ENCODE measurements around the gene C19orf81. TPM values are rescaled to one million over a fixed set of nuclear protein-coding genes. Genes with fewer than 3 reads are reported as not detected.
"Not testable (repeated sequence)": the region's sequence is repeated elsewhere in the genome, so short reads cannot be mapped to it uniquely, and the experiment has no call there.

Gene C19orf81
- total RNA-seq, 4 donors from 2014 or later, result not detected

DNA sequence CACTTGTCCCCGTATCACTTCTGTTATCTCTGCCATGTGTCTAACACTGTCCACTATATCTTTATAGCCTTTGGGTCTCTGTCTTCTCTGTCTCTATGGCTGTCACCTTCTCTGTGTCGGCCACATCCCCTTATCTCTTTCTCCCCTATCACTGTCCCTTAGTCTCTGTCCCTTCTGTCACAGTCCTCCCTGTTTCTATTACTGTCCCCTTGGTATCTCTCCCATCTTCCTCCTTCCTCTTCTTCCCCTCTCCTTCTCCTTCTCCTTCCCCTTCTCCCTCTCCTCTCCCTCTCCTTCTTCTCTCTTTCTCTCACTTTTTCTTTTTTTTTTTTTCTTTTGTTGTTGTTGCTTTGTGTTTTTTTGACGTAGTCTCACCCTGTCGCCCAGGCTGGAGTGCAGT lies 46.3 kb upstream of the C19orf81 start:
- Histone ChIP-seq H3K4me3 (no peak overlapping the region), H3K36me3 (no peaks in the 10 kb centered on the region), H3K4me1 (no peaks in the 10 kb centered on the region), H3K27me3 (peaks cover 0 to 23% (median 15%) of the 10 kb centered on the region in 3 donors), H3K9me3 (no peaks in the 10 kb centered on the region), H3K27ac (no peak overlapping the region)
- DNase-seq, result no peak
- intact Hi-C loops (cut with DNase I; ENCODE audit: low total_unique reads), result no loop called here
- ATAC-seq, result no peak
- TF ChIP-seq, protein P1, sequence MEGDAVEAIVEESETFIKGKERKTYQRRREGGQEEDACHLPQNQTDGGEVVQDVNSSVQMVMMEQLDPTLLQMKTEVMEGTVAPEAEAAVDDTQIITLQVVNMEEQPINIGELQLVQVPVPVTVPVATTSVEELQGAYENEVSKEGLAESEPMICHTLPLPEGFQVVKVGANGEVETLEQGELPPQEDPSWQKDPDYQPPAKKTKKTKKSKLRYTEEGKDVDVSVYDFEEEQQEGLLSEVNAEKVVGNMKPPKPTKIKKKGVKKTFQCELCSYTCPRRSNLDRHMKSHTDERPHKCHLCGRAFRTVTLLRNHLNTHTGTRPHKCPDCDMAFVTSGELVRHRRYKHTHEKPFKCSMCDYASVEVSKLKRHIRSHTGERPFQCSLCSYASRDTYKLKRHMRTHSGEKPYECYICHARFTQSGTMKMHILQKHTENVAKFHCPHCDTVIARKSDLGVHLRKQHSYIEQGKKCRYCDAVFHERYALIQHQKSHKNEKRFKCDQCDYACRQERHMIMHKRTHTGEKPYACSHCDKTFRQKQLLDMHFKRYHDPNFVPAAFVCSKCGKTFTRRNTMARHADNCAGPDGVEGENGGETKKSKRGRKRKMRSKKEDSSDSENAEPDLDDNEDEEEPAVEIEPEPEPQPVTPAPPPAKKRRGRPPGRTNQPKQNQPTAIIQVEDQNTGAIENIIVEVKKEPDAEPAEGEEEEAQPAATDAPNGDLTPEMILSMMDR (IDR thresholded peaks at IDR 0.05 in 4 of 5, conservative IDR thresholded peaks at IDR 0.05 in 1 of 5), result no peak
- TF ChIP-seq POLR2A (IDR thresholded peaks at IDR 0.05), result no peak
- in situ Hi-C loops (cut with MboI; ENCODE audit: low sequenced_read_pairs in 4 of 4), result no loop called here

DNA sequence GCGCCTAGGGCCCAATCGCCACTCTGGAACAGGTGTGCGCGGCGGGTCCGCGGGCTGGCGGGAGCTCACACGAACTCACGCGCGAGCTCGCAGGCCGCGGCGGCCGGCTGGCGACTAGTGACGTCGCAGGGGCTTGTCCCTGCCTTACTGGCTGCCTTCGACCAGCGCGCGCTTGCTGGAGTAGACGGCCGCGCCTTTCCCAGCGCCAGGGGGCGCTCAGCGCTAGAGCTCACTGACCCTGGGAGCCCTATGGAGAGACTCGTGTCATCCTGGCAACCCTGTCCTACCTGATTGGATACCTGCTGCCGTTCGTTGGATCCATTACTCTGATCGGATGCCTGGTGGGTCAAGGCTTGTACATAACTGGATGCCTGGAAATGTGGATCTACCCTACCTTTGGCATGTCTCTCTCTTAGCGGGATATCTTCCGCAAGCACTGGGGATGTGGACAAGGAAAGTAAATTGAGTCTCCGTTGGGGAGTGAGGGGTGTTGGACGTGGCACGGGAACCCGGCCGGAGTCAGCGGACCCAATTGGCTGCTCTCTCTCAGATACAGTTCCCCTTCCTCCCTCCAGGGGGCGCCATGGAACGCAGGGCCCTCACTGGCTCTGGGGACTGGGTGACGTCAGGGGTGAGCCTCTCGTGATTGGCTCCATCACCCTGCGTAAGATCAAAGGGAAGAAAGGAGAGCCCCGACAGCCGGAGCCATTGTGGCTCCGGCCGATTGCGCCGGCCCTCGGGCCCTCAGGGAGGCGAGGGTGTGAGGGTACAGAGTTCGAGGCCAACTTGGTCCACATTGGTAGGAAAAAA lies 44.8 kb upstream of the C19orf81 start:
- intact Hi-C loops (cut with DNase I; ENCODE audit: low total_unique reads); H3K4me1 ChIP-seq; H3K27ac ChIP-seq; ATAC-seq; DNase-seq; H3K36me3 ChIP-seq; in situ Hi-C loops (cut with MboI; ENCODE audit: low sequenced_read_pairs in 4 of 4); H3K4me3 ChIP-seq; H3K9me3 ChIP-seq: not testable (repeated sequence)
- peaks cover 0 to 19% (median 15%) of the 10 kb centered on the region in 3 donors for H3K27me3 ChIP-seq

DNA sequence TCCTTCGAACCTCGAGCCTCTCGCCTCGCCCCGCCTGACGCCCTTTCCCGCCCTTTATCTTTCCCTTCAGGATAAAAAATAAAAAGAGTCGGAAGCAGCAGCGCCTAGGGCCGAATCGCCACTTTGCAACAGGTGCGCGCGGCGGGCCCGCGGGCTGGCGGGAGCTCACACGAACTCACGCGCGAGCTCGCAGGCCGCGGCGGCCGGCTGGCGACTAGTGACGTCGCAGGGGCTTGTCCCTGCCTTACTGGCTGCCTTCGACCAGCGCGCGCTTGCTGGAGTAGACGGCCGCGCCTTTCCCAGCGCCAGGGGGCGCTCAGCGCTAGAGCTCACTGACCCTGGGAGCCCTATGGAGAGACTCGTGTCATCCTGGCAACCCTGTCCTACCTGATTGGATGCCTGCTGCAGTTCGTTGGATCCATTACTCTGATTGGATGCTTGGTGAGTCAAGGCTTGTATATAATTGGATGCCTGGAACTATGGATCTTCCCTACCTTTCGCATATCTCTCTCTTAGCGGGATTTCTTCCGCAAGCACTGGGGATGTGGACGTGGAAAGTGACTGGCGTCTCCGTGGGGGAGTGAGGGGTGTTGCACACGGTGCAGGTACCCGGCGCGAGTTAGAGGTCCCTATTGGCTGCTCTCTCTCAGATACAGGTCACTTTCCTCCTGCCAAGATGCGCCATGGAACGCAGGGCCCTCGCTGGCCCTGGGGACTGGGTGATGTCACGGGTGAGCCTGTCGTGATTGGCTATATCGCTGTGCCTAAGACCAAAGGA lies 43.0 kb upstream of the C19orf81 start:
- DNase-seq; in situ Hi-C loops (cut with MboI; ENCODE audit: low sequenced_read_pairs in 4 of 4); ATAC-seq; H3K4me1 ChIP-seq; H3K4me3 ChIP-seq; H3K9me3 ChIP-seq; H3K27ac ChIP-seq; H3K36me3 ChIP-seq; intact Hi-C loops (cut with DNase I; ENCODE audit: low total_unique reads): not testable (repeated sequence)
- H3K27me3 ChIP-seq, result peaks cover 0 to 19% (median 15%) of the 10 kb centered on the region in 3 donors

DNA sequence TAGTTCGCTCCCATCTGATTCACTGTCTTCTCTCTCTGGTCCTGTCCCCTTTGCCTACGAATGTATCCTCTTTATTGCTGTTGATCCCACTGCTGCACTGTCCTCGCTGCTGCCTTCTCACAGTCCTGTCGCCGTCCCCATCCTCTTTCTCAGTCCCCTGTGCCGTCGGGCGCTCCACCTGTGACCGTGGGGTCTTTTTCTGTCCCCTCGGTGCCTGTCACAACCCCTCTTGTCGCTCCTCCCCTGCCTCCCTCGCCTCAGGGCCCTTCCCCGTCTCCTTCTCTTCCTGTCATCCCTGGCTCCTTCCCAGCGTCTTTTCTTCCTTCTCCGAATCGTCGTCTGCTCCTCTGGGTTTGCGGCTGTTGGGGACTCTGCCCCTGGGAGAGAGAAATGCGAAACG lies 41.9 kb upstream of the C19orf81 start:
- H3K27me3 ChIP-seq, result peaks cover 0 to 19% (median 12%) of the 10 kb centered on the region in 3 donors
- H3K9me3 ChIP-seq, result no peaks in the 10 kb centered on the region
- intact Hi-C loops (cut with DNase I; ENCODE audit: low total_unique reads) (no loop called here), in situ Hi-C loops (cut with MboI; ENCODE audit: low sequenced_read_pairs in 4 of 4) (no loop called here)
- no peaks in the 10 kb centered on the region for H3K4me1 ChIP-seq
- ATAC-seq, result no peak
- H3K4me3 ChIP-seq, result no peak overlapping the region
- TF ChIP-seq, protein P1 (IDR thresholded peaks at IDR 0.05 in 4 of 5, conservative IDR thresholded peaks at IDR 0.05 in 1 of 5), result no peak
- TF ChIP-seq POLR2A (IDR thresholded peaks at IDR 0.05), result no peak
- H3K27ac ChIP-seq, result no peak overlapping the region
- no peak for DNase-seq
- no peaks in the 10 kb centered on the region for H3K36me3 ChIP-seq

DNA sequence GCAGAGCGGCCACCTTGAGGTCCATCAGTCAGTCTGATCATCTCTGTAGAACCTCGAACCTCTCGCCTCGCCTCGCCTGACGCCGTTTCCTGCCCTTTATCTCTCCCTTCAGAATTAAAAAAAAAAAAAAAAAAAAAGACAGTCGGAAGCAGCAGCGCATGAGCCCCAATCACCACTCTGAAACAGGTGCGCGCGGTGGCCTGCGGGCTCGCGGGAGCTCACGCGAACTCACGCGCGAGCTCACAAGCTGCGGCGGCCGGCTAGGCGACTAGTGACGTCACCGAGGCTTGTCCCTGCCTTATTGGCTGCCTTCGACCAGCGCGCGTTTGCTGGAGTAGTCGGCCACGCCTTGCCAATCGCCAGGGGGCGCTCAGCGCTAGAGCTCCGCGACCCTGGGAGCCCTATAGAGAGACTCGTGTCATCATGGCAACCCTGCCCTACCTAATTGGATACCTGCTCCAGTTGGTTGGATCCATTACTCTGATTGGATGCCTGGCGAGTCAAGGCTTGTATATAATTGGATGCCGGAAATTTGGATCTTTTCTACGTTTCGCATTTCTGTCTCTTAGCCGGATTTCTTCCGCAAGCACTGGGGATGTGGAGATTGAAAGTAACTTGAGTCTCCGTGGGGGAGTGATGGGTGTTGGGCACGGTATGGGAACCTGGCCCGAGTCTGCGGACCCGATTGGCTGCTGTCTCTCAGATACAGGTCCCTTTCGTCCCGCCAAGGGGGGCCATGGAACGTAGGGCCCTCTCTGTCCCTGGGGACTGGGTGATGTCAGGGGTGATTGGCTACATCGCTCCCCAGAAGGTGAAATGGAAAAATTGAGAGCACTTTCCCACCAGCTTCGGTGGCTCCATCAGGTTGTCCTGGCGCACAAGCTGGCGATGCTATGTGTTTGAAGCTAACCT lies 41.1 kb upstream of the C19orf81 start:
- no peaks in the 10 kb centered on the region for H3K9me3 ChIP-seq
- no peaks in the 10 kb centered on the region for H3K36me3 ChIP-seq
- in situ Hi-C loops (cut with MboI; ENCODE audit: low sequenced_read_pairs in 4 of 4), result no loop called here
- no peaks in the 10 kb centered on the region for H3K4me1 ChIP-seq
- no peak overlapping the region for H3K27ac ChIP-seq
- no peak for TF ChIP-seq POLR2A (IDR thresholded peaks at IDR 0.05)
- TF ChIP-seq, protein P1 (IDR thresholded peaks at IDR 0.05 in 4 of 5, conservative IDR thresholded peaks at IDR 0.05 in 1 of 5), result peak in 2 of 5 experiments; percentile 8 to 21
- peak in 1 of 2 donors; percentile 8 for DNase-seq
- intact Hi-C loops (cut with DNase I; ENCODE audit: low total_unique reads), result no loop called here
- H3K4me3 ChIP-seq, result no peak overlapping the region
- peaks cover 0 to 19% (median 6%) of the 10 kb centered on the region in 3 donors for H3K27me3 ChIP-seq
- no peak for ATAC-seq

DNA sequence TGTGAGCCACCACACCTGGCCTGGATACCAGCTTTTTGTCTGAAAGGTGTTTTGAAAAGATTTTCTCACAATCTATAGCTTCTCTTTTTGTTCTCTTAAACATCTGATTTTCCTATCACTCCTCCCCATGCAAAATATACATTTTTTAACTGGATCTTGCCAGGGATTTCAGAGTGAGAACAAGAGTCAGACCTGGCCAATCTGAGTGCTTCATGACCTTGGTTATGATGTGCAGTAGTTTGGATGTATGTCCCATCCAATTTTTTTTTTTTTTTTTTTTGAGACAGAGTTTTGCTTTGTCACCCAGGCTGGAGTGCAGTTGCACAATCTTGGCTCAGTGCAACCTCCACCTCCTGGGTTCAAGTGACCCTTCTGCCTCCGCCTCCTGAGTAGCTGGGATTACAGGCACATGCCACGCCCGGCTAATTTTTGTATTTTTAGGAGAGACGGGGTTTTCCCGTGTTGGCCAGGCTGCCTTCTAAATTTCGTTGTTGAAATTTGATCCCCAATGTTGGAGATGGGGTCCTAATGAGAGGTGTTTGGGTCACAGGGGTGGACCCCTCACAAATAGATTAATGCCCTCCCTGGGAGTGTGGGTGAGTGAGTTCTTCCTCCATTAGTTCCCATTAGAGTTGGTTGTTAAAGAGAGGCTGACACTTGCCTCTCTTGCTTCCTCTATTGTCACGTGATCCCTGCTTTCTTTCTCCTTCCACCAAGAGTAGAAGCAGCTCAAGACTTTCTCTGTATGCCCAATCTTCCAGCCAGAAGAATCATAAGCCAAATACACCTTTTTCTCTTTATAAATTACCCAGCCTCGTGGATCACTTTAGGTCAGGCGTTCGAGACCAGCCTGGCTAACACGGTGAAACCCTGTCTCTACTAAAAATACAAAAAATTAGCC lies 36.5 kb upstream of the C19orf81 start:
- in situ Hi-C loops (cut with MboI; ENCODE audit: low sequenced_read_pairs in 4 of 4); H3K9me3 ChIP-seq; H3K27me3 ChIP-seq: not testable (repeated sequence)

DNA sequence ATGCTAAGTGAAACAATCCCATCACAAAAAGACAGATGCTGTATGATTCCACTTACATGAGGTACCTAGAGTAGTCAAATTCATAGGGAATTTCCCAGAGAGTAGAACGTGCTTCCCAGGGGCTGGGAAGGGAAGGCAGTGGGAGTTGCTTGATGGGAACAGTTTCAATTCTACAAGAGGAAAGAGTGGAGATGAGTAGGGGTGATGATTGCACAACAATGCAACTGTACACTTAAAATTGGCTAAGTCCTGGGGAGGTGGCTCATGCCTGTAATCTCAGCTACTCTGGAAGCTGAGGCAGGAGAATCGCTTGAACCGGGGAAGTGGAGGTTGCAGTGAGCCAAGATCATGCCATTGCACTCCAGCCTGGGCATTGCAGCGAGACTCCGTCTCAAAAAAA lies 30.9 kb upstream of the C19orf81 start:
- H3K27ac ChIP-seq; H3K4me3 ChIP-seq; intact Hi-C loops (cut with DNase I; ENCODE audit: low total_unique reads); DNase-seq; in situ Hi-C loops (cut with MboI; ENCODE audit: low sequenced_read_pairs in 4 of 4); H3K36me3 ChIP-seq; H3K4me1 ChIP-seq; H3K27me3 ChIP-seq; H3K9me3 ChIP-seq; ATAC-seq: not testable (repeated sequence)

More for the DNA sequence above, 36.5 kb upstream of the C19orf81 start:
- ATAC-seq; H3K4me1 ChIP-seq; H3K4me3 ChIP-seq; H3K27ac ChIP-seq; DNase-seq; intact Hi-C loops (cut with DNase I; ENCODE audit: low total_unique reads); H3K36me3 ChIP-seq: not testable (repeated sequence)
